GM12892 (cell line): ENCODE data around the gene ERCC1.

Experiments
- DNase-seq: peaks from one replicate; pipeline ENCODE4 v3.0.0; 2011; ENCODE audit not compliant: insufficient read length
- FAIRE-seq: peaks from 2 replicates; lab custom pipeline; 2011; peaks lifted over from hg19 to GRCh38; lab: Jason Lieb, UNC
- POLR2A ChIP-seq: IDR thresholded peaks from 2 replicates; pipeline ENCODE4 v1.6.1; 2011; ENCODE audit warnings: low read depth, low read length, control low read depth
- POLR2AphosphoS5 ChIP-seq: IDR thresholded peaks from 2 replicates; pipeline ENCODE4 v1.6.1; 2011; ENCODE audit warnings: low read depth, low read length, control low read depth
- TAF1 ChIP-seq: IDR thresholded peaks from 2 replicates; pipeline ENCODE4 v1.6.1; 2011; ENCODE audit warnings: low read depth, mild to moderate bottlenecking, control low read depth, low read length, borderline replicate concordance

Gene ERCC1

GRCh38 chr19:45407091-45407375 lies 16.7 kb downstream of the ERCC1 start:
- FAIRE-seq: no peak
- DNase-seq: no peak
- TF ChIP-seq POLR2A: no peak
- TF ChIP-seq POLR2AphosphoS5: no peak
- TF ChIP-seq TAF1: no peak

- FAIRE-seq: peak; percentile 93
- TF ChIP-seq POLR2A (peak; percentile 88), TAF1 (peak; percentile 82), POLR2AphosphoS5 (peak; percentile 83)
- peak; percentile 97 for DNase-seq
Observed at GRCh38 chr19:45406226-45407090, 17.3 kb downstream of the ERCC1 start, which contains the start of gene POLR1G. TSS of gene POLR1G (plus strand) at chr19:45406644. CDS start at chr19:45406697, 53 bp downstream.

- DNase-seq: peak; percentile 85
- TF ChIP-seq POLR2AphosphoS5: no peak
- TF ChIP-seq TAF1: no peak
- peak; percentile 33; the same call in 1 of the 2 replicates for TF ChIP-seq POLR2A
- peak; percentile 14 for FAIRE-seq
Observed at GRCh38 chr19:45405435-45406225, 18.1 kb downstream of the ERCC1 start.

DNA sequence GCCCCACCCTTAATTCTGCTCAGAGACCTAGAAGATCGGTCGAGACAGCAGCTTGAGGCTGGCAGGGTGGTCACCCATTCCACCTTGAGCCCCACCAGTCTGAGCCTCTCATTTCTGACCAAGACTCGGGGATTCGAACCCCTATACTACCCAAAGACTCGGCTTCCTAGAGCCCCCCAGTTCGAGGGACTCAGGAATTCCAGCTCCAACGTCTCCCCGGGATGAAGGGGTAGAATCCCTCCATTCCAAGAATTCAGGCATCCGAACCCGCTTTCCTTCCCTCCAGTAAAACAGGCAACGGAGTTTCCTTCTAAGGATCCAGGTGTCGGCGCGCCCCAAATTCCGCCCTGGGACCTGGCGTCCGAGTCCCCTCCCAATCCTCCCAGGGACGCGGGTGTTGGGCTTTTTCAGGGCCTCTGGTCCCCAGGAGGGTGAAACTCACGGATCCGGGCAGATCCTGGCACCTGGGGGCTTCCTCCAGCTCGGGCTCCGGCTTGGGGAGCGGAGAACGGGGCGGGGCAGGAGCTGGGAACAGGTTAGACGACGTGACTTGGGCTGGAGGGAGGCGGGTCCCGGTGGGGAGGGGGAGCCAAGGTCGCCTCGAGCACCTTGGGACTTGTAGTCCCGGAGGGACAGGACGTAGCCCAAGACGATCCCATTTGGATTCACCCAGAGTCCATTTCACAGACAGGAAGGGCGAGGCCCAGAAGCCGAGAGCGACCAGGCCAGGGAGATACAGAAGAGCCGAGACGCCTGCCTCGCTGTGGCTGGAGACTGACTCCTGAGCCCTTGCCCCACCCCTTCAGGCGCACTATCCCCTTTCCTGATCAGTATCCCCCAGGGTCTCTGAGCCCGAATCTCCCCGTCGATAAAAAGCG lies 18.9 kb downstream of the ERCC1 start, which contains the start of gene PPP1R13L:
PPP1R13L (minus strand) TSS at position 513 of the 878 bp plus-strand sequence. CDS start 6,751 bp downstream, outside the sequence.
- FAIRE-seq: peak; percentile 81
- 0 out of 2 replicates have a peak, but pooled peaks have one; percentile 8 for TF ChIP-seq TAF1
- no peak for TF ChIP-seq POLR2AphosphoS5
- DNase-seq: peak; percentile 59

- DNase-seq (peak; percentile 71), FAIRE-seq (no peak)
- TF ChIP-seq TAF1 (no peak), POLR2AphosphoS5 (no peak), POLR2A (no peak)
Observed at GRCh38 chr19:45403781-45404556, 19.7 kb downstream of the ERCC1 start.

- no peak for FAIRE-seq
- TF ChIP-seq TAF1 (no peak), POLR2AphosphoS5 (no peak), POLR2A (no peak)
- DNase-seq: no peak
Observed at GRCh38 chr19:45403272-45403671, 20.4 kb downstream of the ERCC1 start.

DNA sequence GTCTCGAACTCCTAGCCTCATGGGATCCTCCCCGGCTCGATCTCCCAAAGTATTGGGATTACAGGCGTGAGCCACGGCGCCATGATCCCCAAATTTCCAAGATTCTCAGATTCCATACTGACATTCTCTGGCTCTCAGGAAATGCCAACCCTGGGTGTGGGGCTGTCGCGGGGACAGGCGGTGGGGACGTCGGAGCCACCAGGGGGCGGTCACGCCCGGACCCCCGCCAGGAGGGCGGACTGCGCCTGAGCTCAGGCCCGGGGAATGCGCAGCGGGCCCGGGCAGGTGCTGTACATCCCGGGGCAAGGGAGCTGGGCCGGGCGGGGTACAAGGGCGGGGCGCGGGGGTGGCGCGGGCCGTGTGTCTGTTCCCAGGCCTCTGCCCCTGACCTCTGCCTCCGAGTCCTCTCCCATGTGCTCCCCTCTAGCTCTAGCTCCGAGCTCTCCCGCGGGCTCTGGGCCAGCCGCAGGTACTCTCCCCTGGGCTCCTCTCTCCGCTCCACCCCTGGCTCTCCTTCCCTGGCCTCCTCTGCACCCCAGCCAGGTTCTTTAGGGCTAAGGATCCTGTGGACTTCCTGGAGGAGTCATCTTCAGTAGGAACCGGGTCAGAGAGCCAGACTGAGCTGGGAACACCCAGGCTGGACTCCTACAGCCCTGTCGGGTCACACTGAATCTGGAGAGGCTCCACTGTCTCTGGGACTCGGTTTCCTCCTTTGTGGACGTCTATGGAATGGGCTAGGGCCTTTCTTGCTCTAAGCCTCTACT lies 21.2 kb downstream of the ERCC1 start:
- no peak for TF ChIP-seq POLR2AphosphoS5
- no peak for TF ChIP-seq TAF1
- no peak for TF ChIP-seq POLR2A
- FAIRE-seq: no peak
- peak; percentile 53 for DNase-seq

- no peak for DNase-seq
- FAIRE-seq: no peak
- TF ChIP-seq POLR2A (no peak), TAF1 (no peak), POLR2AphosphoS5 (no peak)
Observed at GRCh38 chr19:45401815-45402214, 21.9 kb downstream of the ERCC1 start.

DNA sequence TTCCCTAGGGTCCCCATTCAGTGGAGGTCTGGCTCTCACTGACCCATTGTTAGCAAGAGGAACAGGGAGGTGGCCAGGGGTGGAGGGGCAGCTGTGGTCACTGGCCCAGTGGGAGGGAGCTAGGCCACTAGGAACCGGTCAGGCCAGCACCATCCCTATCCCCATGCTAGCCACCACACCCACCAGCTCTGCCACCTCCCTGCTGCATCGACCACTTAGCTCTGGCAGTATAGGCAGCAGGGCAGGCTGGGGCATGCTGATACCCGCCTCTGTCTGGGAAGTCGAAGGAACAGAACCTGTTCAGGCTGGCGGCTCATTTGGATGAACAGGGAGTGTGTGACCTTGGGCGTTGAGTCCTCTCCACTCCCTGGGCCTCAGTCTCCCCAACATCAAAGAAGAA lies 23.5 kb downstream of the ERCC1 start:
- no peak for FAIRE-seq
- DNase-seq: no peak
- no peak for TF ChIP-seq TAF1
- no peak for TF ChIP-seq POLR2AphosphoS5
- no peak for TF ChIP-seq POLR2A
